C4-2B (cell line): ENCODE data around the gene SCFD2.

Experiments used
- ZFX ChIP-seq: fragments of 450-650 bp; IDR thresholded peaks from 2 replicates; pipeline ENCODE4 v1.6.1; 2017
- TF ChIP-seq, protein P1 (sequence below): fragments of 450-650 bp; conservative IDR thresholded peaks from 2 replicates; pipeline ENCODE4 v1.5.1; 2017; ENCODE audit warnings: mild to moderate bottlenecking

- TF ChIP-seq, protein P1, sequence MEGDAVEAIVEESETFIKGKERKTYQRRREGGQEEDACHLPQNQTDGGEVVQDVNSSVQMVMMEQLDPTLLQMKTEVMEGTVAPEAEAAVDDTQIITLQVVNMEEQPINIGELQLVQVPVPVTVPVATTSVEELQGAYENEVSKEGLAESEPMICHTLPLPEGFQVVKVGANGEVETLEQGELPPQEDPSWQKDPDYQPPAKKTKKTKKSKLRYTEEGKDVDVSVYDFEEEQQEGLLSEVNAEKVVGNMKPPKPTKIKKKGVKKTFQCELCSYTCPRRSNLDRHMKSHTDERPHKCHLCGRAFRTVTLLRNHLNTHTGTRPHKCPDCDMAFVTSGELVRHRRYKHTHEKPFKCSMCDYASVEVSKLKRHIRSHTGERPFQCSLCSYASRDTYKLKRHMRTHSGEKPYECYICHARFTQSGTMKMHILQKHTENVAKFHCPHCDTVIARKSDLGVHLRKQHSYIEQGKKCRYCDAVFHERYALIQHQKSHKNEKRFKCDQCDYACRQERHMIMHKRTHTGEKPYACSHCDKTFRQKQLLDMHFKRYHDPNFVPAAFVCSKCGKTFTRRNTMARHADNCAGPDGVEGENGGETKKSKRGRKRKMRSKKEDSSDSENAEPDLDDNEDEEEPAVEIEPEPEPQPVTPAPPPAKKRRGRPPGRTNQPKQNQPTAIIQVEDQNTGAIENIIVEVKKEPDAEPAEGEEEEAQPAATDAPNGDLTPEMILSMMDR = no peak
- no peak for TF ChIP-seq ZFX
Measured at GRCh38 chr4:52877694-52878093, 488.2 kb downstream of the SCFD2 start.
